Testis (tissue), 3 donors: ENCODE results near the gene RCOR3. TPM values are rescaled to one million over a fixed set of nuclear protein-coding genes. Genes with fewer than 3 reads are reported as not detected.

Experiments used
- DNase-seq: peaks from one replicate; pipeline ENCODE4 v3.0.0-alpha.2; 2019
- H3K27ac ChIP-seq, 2 donors: fragments of 200-600 bp; sonication (generic); one replicate each; pipeline ENCODE4 v1.5.1; 2019
- H3K27me3 ChIP-seq: fragments of 200-600 bp; sonication (generic); one replicate; pipeline ENCODE4 v1.5.1; 2019
- H3K36me3 ChIP-seq: fragments of 200-600 bp; sonication (generic); one replicate; pipeline ENCODE4 v1.5.1; 2017; ENCODE audit warnings: low read depth; ENCODE audit errors: missing control alignments
- H3K4me1 ChIP-seq: fragments of 200-600 bp; sonication (generic); one replicate; pipeline ENCODE4 v1.5.1; 2019
- H3K4me3 ChIP-seq, 2 donors: fragments of 200-600 bp; sonication (generic); one replicate each; pipeline ENCODE4 v1.5.1; 2017 to 2019
- H3K9me3 ChIP-seq: fragments of 200-600 bp; sonication (generic); one replicate; pipeline ENCODE4 v1.5.1; 2017
- CTCF ChIP-seq, 3 experiments: fragments of 450-650 bp in 2 of 3; fragments of 200-600 bp in 1 of 3; sonication (generic) in 1 of 3; IDR thresholded peaks; one replicate each; pipeline ENCODE4 v1.5.1; 2016 to 2019; ENCODE audit warnings: antibody characterized with exemption in 3 of 3, mild to moderate bottlenecking in 2 of 3, moderate library complexity in 1 of 3
- POLR2A ChIP-seq: fragments of 450-650 bp; IDR thresholded peaks from one replicate; pipeline ENCODE4 v1.6.1; 2017; ENCODE audit warnings: antibody characterized with exemption, mild to moderate bottlenecking, moderate library complexity
- WGBS, 2 donors: methylation state at CpG; one replicate each; pipeline ENCODE4 v1.1.5; 2018; 5-methylcytosine and 5-hydroxymethylcytosine counted together
- intact Hi-C: fragments of 100-400 bp; cut with DNase I; formaldehyde crosslinking; loops from one replicate; pipeline ENCODE4 v1.15.1; 2023; ENCODE audit warnings: low total_unique reads
- polyA plus RNA-seq: library from polyadenylated mRNA; stranded (reverse); fragments of 350-450 nt; fragmentation: Illumina TruSeq; extraction: RNeasy Lipid Tissue Mini Kit (QIAGEN cat#74804); gene quantifications from one replicate; pipeline ENCODE4 v1.2.3, GENCODE V29; 2014; ENCODE audit warnings: low read depth, low replicate concordance; ENCODE audit not compliant: insufficient read depth
- total RNA-seq, 2 donors: library from RNA; depleted of rRNA; stranded (reverse); fragments of >200 nt; gene quantifications; one replicate each; pipeline ENCODE4 v1.2.3, GENCODE V29; 2016

RCOR3 gene
- total and polyA plus RNA-seq, 3 donors from 2014 or later = 114 to 141 (median 128) TPM

GRCh38 chr1:211280910-211281309, 21.7 kb downstream of the RCOR3 start:
- intact Hi-C loops = no loop called here
- DNase-seq = no peak
- no peaks in the 10 kb centered on the region for H3K27me3 ChIP-seq
- TF ChIP-seq POLR2A = no peak
- TF ChIP-seq CTCF (IDR thresholded peaks at IDR 0.05) = no peak
- no peaks in the 10 kb centered on the region for H3K4me1 ChIP-seq
- H3K27ac ChIP-seq = no peak overlapping the region
- no peak overlapping the region for H3K4me3 ChIP-seq
- no peaks in the 10 kb centered on the region for H3K36me3 ChIP-seq
- no peaks in the 10 kb centered on the region for H3K9me3 ChIP-seq
- 88 to 91% methylated on average over 4 of the region's 4 CpGs for WGBS, 2 donors

GRCh38 chr1:211281320-211282022, 22.3 kb downstream of the RCOR3 start:
- Histone ChIP-seq H3K27ac (no peak overlapping the region), H3K27me3 (no peaks in the 10 kb centered on the region), H3K4me3 (no peak overlapping the region), H3K9me3 (no peaks in the 10 kb centered on the region), H3K36me3 (no peaks in the 10 kb centered on the region), H3K4me1 (no peaks in the 10 kb centered on the region)
- DNase-seq = no peak
- TF ChIP-seq CTCF (IDR thresholded peaks at IDR 0.05) (no peak), POLR2A (no peak)
- intact Hi-C loops = no loop called here
- 82 to 89% methylated on average over 6 of the region's 6 CpGs for WGBS, 2 donors

GRCh38 chr1:211282023-211282373, 22.8 kb downstream of the RCOR3 start:
- intact Hi-C loops = no loop called here
- H3K36me3 ChIP-seq = no peaks in the 10 kb centered on the region
- no peak overlapping the region for H3K27ac ChIP-seq

GRCh38 chr1:211285196-211285595, 26.0 kb downstream of the RCOR3 start:
- WGBS, 2 donors = 71 to 88% methylated on average over 4 of the region's 4 CpGs
- Histone ChIP-seq H3K9me3 (no peaks in the 10 kb centered on the region), H3K36me3 (no peaks in the 10 kb centered on the region), H3K27ac (no peak overlapping the region), H3K4me3 (no peak overlapping the region), H3K4me1 (no peaks in the 10 kb centered on the region), H3K27me3 (no peaks in the 10 kb centered on the region)
- intact Hi-C loops = no loop called here
- DNase-seq = no peak
- TF ChIP-seq POLR2A (no peak), CTCF (IDR thresholded peaks at IDR 0.05) (no peak)

More at GRCh38 chr1:211282023-211282373, 22.8 kb downstream of the RCOR3 start:
- DNase-seq = no peak
- Histone ChIP-seq H3K4me3 (no peak overlapping the region), H3K9me3 (no peaks in the 10 kb centered on the region), H3K27me3 (no peaks in the 10 kb centered on the region), H3K4me1 (no peaks in the 10 kb centered on the region)
- no peak for TF ChIP-seq POLR2A
- no peak for TF ChIP-seq CTCF (IDR thresholded peaks at IDR 0.05)

GRCh38 chr1:211287218-211287617, 28.1 kb downstream of the RCOR3 start:
- H3K9me3 ChIP-seq = no peaks in the 10 kb centered on the region
- no peaks in the 10 kb centered on the region for H3K36me3 ChIP-seq
- TF ChIP-seq POLR2A (no peak), CTCF (IDR thresholded peaks at IDR 0.05) (no peak)
- 86 to 89% methylated on average over 3 of the region's 3 CpGs for WGBS, 2 donors
- no peak for DNase-seq
- H3K27me3 ChIP-seq = no peaks in the 10 kb centered on the region
- H3K4me3 ChIP-seq = no peak overlapping the region
- no peaks in the 10 kb centered on the region for H3K4me1 ChIP-seq
- intact Hi-C loops = no loop called here
- no peak overlapping the region for H3K27ac ChIP-seq
